Esophagus muscularis mucosa (tissue), 4 donors: ENCODE results near the gene RARRES1. TPM values are rescaled to one million over a fixed set of nuclear protein-coding genes. Genes with fewer than 3 reads are reported as not detected.

Source experiments
- DNase-seq: peaks from one replicate; pipeline ENCODE4 v3.0.0-alpha.2; 2017; ENCODE audit errors: extremely low spot score
- H3K27ac ChIP-seq, 4 donors: fragments of 200-600 bp; sonication (generic); replicated peaks in 1 of 4; 1 replicate in 3 of 4; 2 replicates in 1 of 4; pipeline ENCODE4 v1.5.1; 2016 to 2019; ENCODE audit warnings: mild to moderate bottlenecking in 1 of 4
- H3K27me3 ChIP-seq, 4 donors: fragments of 200-600 bp; sonication (generic); one replicate each; pipeline versions ENCODE4 v1.5.1 to v1.6.0; 2016 to 2019
- H3K36me3 ChIP-seq, 4 donors: fragments of 200-600 bp; sonication (generic); one replicate each; pipeline ENCODE4 v1.5.1; 2016 to 2019
- H3K4me1 ChIP-seq, 4 donors: fragments of 200-600 bp; sonication (generic); one replicate each; pipeline ENCODE4 v1.5.1; 2016 to 2019
- H3K4me3 ChIP-seq, 4 donors: fragments of 200-600 bp; sonication (generic); 1 replicate in 2 of 4; 2 replicates in 2 of 4; pipeline ENCODE4 v1.5.1; 2016 to 2019; ENCODE audit warnings: mild to moderate bottlenecking in 4 of 4, moderate library complexity in 1 of 4
- H3K9me3 ChIP-seq, 4 donors: fragments of 200-600 bp; sonication (generic); 1 replicate in 3 of 4; 2 replicates in 1 of 4; pipeline ENCODE4 v1.5.1; 2016 to 2019
- EP300 ChIP-seq: sonication (generic); formaldehyde crosslinking; IDR thresholded peaks from one replicate; pipeline ENCODE4 v1.6.1; 2017; ENCODE audit warnings: antibody characterized with exemption
- POLR2A ChIP-seq: fragments of 450-650 bp; IDR thresholded peaks from one replicate; pipeline ENCODE4 v1.6.1; 2017; ENCODE audit warnings: antibody characterized with exemption, moderate library complexity, mild to moderate bottlenecking, low read depth
- POLR2AphosphoS5 ChIP-seq, 2 donors: sonication (generic); formaldehyde crosslinking; IDR thresholded peaks; one replicate each; pipeline ENCODE4 v1.6.1; 2017; ENCODE audit warnings: antibody characterized with exemption in 2 of 2
- WGBS: methylation state at CpG from one replicate; pipeline ENCODE4 v1.1.5; 2018; 5-methylcytosine and 5-hydroxymethylcytosine counted together
- intact Hi-C: fragments of 100-400 bp; cut with DNase I; formaldehyde crosslinking; loops from one replicate; pipeline ENCODE4 v1.15.1; 2023
- total RNA-seq, 4 donors: library from RNA; depleted of rRNA; stranded (reverse); fragments of >200 nt; gene quantifications; one replicate each; pipeline versions ENCODE4 v1.1.0 to v1.2.1, GENCODE V29; 2016
- TF ChIP-seq, protein P1 (sequence below), 3 experiments: fragments of 200-600 bp in 2 of 3; fragments of 450-650 bp in 1 of 3; sonication (generic) in 2 of 3; IDR thresholded peaks; one replicate each; pipeline ENCODE4 v1.5.1; 2017 to 2019; ENCODE audit warnings: antibody characterized with exemption in 3 of 3, mild to moderate bottlenecking in 2 of 3, moderate library complexity in 1 of 3

Gene RARRES1
- total RNA-seq, 4 donors from 2014 or later: 6.6 to 93.0 (median 29.8) TPM

DNA sequence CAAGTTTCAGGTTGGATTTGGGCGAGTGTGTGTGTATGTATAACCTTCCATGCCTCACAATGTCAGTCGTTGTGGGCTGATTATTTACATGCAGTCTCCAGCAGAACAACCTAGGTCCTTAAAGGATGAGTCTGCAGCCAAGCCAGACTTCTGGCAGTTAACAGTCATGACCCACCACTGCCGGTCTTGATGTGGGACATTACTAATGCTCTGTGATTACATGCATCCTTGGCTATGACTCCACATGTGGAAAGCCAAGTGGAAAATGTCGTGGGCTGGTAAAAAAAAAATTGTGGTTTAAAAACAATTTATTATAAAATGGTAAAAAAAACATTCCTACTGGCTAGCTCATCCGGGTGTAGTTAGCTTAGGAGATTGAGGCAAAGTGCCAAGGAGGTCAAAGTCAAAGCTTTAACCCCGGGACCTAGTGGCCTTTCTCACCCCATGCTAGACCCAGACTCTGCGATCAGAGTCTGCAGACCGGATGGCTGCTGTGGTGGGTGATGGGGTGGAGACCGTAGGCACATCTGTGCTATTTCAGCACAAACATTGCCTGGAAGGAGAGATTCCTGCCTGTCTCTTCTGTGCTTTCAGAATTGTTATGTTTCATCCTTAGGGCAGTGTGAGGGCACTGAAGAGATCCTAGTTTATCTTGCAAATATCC, 6.8 kb downstream of the RARRES1 start:
- TF ChIP-seq, protein P1, sequence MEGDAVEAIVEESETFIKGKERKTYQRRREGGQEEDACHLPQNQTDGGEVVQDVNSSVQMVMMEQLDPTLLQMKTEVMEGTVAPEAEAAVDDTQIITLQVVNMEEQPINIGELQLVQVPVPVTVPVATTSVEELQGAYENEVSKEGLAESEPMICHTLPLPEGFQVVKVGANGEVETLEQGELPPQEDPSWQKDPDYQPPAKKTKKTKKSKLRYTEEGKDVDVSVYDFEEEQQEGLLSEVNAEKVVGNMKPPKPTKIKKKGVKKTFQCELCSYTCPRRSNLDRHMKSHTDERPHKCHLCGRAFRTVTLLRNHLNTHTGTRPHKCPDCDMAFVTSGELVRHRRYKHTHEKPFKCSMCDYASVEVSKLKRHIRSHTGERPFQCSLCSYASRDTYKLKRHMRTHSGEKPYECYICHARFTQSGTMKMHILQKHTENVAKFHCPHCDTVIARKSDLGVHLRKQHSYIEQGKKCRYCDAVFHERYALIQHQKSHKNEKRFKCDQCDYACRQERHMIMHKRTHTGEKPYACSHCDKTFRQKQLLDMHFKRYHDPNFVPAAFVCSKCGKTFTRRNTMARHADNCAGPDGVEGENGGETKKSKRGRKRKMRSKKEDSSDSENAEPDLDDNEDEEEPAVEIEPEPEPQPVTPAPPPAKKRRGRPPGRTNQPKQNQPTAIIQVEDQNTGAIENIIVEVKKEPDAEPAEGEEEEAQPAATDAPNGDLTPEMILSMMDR (IDR thresholded peaks at IDR 0.05): no peak
- TF ChIP-seq EP300 (no peak), POLR2A (no peak), POLR2AphosphoS5 (IDR thresholded peaks at IDR 0.05) (peak in 1 of 2 donors; percentile 51)
- H3K4me1 ChIP-seq: peaks cover 21 to 71% (median 45%) of the 10 kb centered on the region in 4 donors
- intact Hi-C loops: loop anchor here (10.0 kb wide), 1 partner anchor 51 kb away; the partner anchor contains the start of gene LXN

DNA sequence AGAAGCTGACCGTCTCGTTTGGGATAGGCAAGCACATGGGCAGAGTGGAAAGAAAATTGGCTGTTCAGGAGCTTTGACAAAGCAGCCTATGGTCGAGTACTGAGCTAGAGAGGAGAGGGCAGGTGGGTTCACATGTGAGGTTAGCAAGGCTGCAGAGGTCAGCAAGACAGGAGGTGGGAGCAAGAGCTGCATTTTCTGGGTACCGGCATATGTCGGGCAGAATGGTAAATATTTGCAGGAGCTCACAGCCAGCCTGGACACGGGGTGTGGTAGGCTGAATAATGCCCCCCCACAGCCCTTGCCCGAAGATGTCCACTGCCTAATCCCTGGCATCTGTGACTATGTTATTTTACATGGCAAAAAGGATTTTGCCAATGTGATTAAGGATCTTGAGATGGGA, 8.3 kb downstream of the RARRES1 start:
- H3K27ac ChIP-seq: peak overlapping the region in 1 of 4 donors; percentile 65
- no peak for TF ChIP-seq EP300
- TF ChIP-seq, protein P1 (IDR thresholded peaks at IDR 0.05): no peak
- no peak for TF ChIP-seq POLR2AphosphoS5 (IDR thresholded peaks at IDR 0.05)
- no peak for TF ChIP-seq POLR2A
- no peak overlapping the region for H3K4me3 ChIP-seq
- H3K4me1 ChIP-seq: peaks cover 21 to 60% (median 44%) of the 10 kb centered on the region in 4 donors
- H3K27me3 ChIP-seq: no peaks in the 10 kb centered on the region
- intact Hi-C loops: loop anchor here (10.0 kb wide), 1 partner anchor 49 kb away; the partner anchor contains the start of gene LXN
- WGBS: 92% methylated on average over 7 of the region's 7 CpGs
- peaks cover 0 to 6% (median 4%) of the 10 kb centered on the region in 4 donors for H3K36me3 ChIP-seq
- no peaks in the 10 kb centered on the region for H3K9me3 ChIP-seq
- no peak for DNase-seq

More for the DNA sequence above, 6.8 kb downstream of the RARRES1 start:
- peaks cover 0 to 6% (median 4%) of the 10 kb centered on the region in 4 donors for H3K36me3 ChIP-seq
- no peaks in the 10 kb centered on the region for H3K9me3 ChIP-seq
- H3K27me3 ChIP-seq: no peaks in the 10 kb centered on the region
- H3K27ac ChIP-seq: peak overlapping the region; percentile 55 to 65 (median 60)
- WGBS: 14% methylated on average over 8 of the region's 9 CpGs
- no peak overlapping the region for H3K4me3 ChIP-seq
- no peak for DNase-seq

DNA sequence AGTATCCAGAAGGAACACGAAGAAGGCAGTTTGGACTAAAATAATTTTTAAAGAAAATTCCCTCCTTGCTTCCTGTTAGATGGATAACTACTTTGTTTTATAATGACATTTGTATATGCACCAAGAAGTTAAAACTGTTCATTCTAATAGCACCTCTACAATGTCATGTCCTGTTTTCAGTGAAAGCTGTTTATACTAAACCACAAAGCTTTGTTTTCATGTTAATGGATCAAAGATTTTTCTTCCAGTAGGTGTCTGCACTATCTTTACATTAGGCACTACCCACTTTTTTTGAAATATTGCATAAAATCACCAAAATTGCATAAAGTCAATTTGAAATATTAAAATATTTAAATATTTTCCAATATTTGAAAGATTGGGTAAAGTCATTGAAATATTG, 10.1 kb downstream of the RARRES1 start:
- Histone ChIP-seq H3K4me1 (peaks cover 16 to 50% (median 42%) of the 10 kb centered on the region in 4 donors), H3K36me3 (peaks cover 0 to 6% (median 4%) of the 10 kb centered on the region in 4 donors), H3K9me3 (no peaks in the 10 kb centered on the region), H3K27me3 (no peaks in the 10 kb centered on the region), H3K4me3 (no peak overlapping the region), H3K27ac (no peak overlapping the region)
- no peak for TF ChIP-seq POLR2A
- TF ChIP-seq EP300: no peak
- no peak for TF ChIP-seq POLR2AphosphoS5 (IDR thresholded peaks at IDR 0.05)
- TF ChIP-seq, protein P1 (IDR thresholded peaks at IDR 0.05): no peak
- intact Hi-C loops: loop anchor here (10.0 kb wide), 1 partner anchor 47 kb away; the partner anchor contains the start of gene LXN
- DNase-seq: no peak
- WGBS: 79% methylated on average over 1 of the region's 1 CpG

DNA sequence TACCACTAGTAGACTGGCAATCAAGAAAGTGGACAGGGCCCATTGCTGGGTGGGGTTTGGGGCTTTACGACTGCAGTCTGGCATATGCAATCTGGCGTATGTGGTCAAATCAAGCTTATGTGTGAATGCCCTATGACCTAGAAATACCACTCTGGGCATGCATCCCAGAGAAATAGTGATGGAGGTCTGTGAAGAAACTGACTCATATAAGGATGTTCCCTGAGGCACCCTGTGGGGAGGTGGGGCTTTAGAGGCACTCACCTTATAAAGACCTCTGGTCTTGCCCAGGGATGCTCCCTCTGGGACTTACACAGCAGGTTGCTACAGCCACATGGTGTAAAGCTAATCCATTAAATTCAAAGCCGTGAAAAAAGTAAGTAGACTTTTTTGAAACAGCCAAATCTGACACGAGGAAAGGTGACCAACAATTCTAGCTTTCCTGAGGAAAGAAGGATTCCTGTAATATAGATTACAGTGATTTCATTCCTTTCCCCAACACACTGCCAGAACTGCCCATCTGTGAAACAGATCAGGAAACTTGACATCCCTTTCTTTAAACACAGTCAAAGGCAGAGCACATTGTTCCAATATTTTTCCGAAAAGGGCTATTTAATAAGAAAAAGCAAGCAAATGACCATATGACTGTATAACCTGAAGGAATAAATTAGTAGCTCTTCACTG, 13.6 kb downstream of the RARRES1 start:
- Histone ChIP-seq H3K9me3 (no peaks in the 10 kb centered on the region), H3K27me3 (no peaks in the 10 kb centered on the region), H3K4me3 (no peak overlapping the region), H3K36me3 (peaks cover 0 to 9% (median 5%) of the 10 kb centered on the region in 4 donors), H3K27ac (no peak overlapping the region), H3K4me1 (peaks cover 9 to 30% (median 20%) of the 10 kb centered on the region in 4 donors)
- intact Hi-C loops: no loop called here
- 75% methylated on average over 5 of the region's 5 CpGs for WGBS
- TF ChIP-seq POLR2A (no peak), POLR2AphosphoS5 (IDR thresholded peaks at IDR 0.05) (no peak), EP300 (no peak)
- TF ChIP-seq, protein P1 (IDR thresholded peaks at IDR 0.05): no peak
- DNase-seq: no peak
